Measurements from ENCODE around the gene HNRNPLL. TPM values are rescaled to one million over a fixed set of nuclear protein-coding genes. Genes with fewer than 3 reads are reported as not detected.

The HNRNPLL gene
- total and polyA plus RNA-seq, 4 donors = 7.7 to 18.3 (median 13.1) TPM

DNA sequence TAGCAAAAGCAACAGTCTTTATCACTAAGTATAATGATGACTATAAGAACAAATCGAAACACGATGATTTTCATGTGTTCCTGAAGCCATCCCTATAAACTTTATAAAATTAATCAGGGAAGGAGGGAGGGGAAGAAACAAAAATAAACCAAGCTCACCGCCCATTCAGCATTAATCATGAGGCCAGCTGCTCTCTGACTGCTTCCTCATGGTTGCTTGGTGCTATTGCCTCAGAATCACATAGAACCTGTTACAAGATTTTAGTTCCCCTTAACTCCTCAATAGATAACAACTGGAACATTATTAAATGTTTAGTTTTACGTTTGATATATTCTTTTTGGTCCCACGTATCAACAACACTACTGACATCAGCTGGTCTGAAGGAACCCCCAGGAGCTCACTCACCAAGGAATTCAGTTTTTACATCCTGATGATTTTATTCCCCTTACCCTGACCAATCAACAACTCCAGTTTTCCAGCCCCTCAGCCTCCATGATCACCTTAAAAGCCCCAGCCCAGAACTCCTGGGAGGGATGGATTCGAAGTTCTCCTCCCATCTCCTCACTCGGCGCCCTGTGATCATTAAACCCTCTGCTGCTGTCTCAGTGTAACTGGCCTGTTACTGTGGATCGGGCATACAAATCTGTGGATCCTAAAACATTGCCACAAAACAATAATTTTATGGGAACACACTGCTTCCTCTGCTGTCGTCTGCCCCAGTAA, 10.6 kb upstream of the HNRNPLL start:
- Histone ChIP-seq H3K4me1 (ENCODE audit: control insufficient read depth in 4 of 4, insufficient read depth in 4 of 4, low read length in 3 of 4) (no peaks in the 10 kb centered on the region), H3K9ac (ENCODE audit: low read depth in 1 of 2, low read length in 2 of 2) (no peak overlapping the region), H3K27me3 (ENCODE audit: control insufficient read depth in 4 of 4, insufficient read depth in 4 of 4, low read length in 3 of 4) (no peaks in the 10 kb centered on the region), H3K36me3 (ENCODE audit: control insufficient read depth in 4 of 4, insufficient read depth in 3 of 4, low read depth in 1 of 4, low read length in 3 of 4) (no peaks in the 10 kb centered on the region), H3K27ac (ENCODE audit: low read depth in 1 of 2, low read length in 2 of 2) (no peak overlapping the region), H3K9me3 (ENCODE audit: control insufficient read depth in 4 of 4, low read length in 3 of 4) (no peaks in the 10 kb centered on the region), H3K4me3 (ENCODE audit: low read depth in 1 of 3, low read length in 3 of 3) (no peak overlapping the region)
- DNase-seq (ENCODE audit: low spot score) = no peak
- TF ChIP-seq, protein P1, sequence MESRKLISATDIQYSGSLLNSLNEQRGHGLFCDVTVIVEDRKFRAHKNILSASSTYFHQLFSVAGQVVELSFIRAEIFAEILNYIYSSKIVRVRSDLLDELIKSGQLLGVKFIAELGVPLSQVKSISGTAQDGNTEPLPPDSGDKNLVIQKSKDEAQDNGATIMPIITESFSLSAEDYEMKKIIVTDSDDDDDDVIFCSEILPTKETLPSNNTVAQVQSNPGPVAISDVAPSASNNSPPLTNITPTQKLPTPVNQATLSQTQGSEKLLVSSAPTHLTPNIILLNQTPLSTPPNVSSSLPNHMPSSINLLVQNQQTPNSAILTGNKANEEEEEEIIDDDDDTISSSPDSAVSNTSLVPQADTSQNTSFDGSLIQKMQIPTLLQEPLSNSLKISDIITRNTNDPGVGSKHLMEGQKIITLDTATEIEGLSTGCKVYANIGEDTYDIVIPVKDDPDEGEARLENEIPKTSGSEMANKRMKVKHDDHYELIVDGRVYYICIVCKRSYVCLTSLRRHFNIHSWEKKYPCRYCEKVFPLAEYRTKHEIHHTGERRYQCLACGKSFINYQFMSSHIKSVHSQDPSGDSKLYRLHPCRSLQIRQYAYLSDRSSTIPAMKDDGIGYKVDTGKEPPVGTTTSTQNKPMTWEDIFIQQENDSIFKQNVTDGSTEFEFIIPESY (IDR thresholded peaks at IDR 0.05) = no peak
- TF ChIP-seq SP1 (IDR thresholded peaks at IDR 0.05) (no peak), YY1 (IDR thresholded peaks at IDR 0.05) (no peak), RXRA (IDR thresholded peaks at IDR 0.05) (no peak), JUND (IDR thresholded peaks at IDR 0.05) (no peak), FOXA2 (IDR thresholded peaks at IDR 0.05) (no peak), GABPA (IDR thresholded peaks at IDR 0.05 in 1 of 2, conservative IDR thresholded peaks at IDR 0.05 in 1 of 2) (no peak), RAD21 (IDR thresholded peaks at IDR 0.05) (no peak), FOXA1 (IDR thresholded peaks at IDR 0.05) (no peak), TAF1 (conservative IDR thresholded peaks at IDR 0.05) (no peak)
- 84% methylated on average over 10 of the region's 10 CpGs for WGBS

DNA sequence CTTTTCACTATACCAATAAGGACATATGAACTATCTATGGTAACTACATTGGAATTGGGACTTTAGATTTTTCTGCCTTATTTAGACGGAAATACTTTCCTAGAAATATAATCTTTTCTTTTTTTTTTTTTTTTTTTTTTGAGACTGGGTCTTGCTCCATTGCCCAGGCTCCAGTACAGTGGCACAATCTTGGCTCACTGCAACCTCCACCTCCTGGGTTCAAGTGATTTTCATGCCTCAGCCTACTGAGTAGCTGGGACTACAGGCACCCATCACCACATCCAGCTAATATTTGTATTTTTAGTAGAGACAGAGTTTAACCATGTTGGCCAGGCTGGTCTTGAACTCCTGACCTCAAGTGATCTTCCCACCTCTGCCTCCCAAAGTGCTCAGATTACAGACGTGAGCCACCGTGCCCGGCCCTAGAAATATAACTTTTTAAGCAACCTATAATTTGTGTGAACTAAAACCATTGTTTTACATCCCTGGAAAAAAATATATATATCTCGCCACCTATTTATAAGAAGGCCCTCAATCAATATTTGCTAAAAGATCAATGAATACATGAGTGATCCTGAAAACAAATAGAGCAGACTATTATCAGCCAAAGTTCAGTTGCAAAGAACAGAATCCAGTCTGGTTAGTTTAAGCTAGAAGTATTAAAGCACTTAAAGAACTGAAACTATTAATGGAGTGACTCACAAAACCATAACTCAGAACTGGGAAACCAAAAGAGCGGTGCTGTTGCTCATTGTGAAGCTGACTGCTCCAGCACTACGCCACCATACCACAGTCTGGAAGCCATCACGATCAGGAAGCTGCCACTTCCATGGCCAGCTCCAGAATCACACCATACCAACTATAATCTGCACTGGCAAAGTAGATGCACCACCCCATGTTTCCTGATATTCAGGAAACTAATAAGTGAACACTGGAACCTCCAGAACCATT, 8.4 kb upstream of the HNRNPLL start:
- WGBS = 62% methylated on average over 8 of the region's 8 CpGs
- Histone ChIP-seq H3K9me3 (ENCODE audit: control insufficient read depth in 4 of 4, low read length in 3 of 4) (no peaks in the 10 kb centered on the region), H3K4me3 (ENCODE audit: low read depth in 1 of 3, low read length in 3 of 3) (no peak overlapping the region), H3K27ac (ENCODE audit: low read depth in 1 of 2, low read length in 2 of 2) (no peak overlapping the region), H3K9ac (ENCODE audit: low read depth in 1 of 2, low read length in 2 of 2) (no peak overlapping the region), H3K36me3 (ENCODE audit: control insufficient read depth in 4 of 4, insufficient read depth in 3 of 4, low read depth in 1 of 4, low read length in 3 of 4) (no peaks in the 10 kb centered on the region), H3K27me3 (ENCODE audit: control insufficient read depth in 4 of 4, insufficient read depth in 4 of 4, low read length in 3 of 4) (no peaks in the 10 kb centered on the region), H3K4me1 (ENCODE audit: control insufficient read depth in 4 of 4, insufficient read depth in 4 of 4, low read length in 3 of 4) (no peaks in the 10 kb centered on the region)
- no peak for DNase-seq (ENCODE audit: low spot score)
- no peak for TF ChIP-seq JUND (IDR thresholded peaks at IDR 0.05)
- TF ChIP-seq, protein P2, sequence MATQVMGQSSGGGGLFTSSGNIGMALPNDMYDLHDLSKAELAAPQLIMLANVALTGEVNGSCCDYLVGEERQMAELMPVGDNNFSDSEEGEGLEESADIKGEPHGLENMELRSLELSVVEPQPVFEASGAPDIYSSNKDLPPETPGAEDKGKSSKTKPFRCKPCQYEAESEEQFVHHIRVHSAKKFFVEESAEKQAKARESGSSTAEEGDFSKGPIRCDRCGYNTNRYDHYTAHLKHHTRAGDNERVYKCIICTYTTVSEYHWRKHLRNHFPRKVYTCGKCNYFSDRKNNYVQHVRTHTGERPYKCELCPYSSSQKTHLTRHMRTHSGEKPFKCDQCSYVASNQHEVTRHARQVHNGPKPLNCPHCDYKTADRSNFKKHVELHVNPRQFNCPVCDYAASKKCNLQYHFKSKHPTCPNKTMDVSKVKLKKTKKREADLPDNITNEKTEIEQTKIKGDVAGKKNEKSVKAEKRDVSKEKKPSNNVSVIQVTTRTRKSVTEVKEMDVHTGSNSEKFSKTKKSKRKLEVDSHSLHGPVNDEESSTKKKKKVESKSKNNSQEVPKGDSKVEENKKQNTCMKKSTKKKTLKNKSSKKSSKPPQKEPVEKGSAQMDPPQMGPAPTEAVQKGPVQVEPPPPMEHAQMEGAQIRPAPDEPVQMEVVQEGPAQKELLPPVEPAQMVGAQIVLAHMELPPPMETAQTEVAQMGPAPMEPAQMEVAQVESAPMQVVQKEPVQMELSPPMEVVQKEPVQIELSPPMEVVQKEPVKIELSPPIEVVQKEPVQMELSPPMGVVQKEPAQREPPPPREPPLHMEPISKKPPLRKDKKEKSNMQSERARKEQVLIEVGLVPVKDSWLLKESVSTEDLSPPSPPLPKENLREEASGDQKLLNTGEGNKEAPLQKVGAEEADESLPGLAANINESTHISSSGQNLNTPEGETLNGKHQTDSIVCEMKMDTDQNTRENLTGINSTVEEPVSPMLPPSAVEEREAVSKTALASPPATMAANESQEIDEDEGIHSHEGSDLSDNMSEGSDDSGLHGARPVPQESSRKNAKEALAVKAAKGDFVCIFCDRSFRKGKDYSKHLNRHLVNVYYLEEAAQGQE (IDR thresholded peaks at IDR 0.05) = no peak
- TF ChIP-seq TAF1 (conservative IDR thresholded peaks at IDR 0.05) = no peak
- no peak for TF ChIP-seq FOXA2 (IDR thresholded peaks at IDR 0.05)
- TF ChIP-seq, protein P1 (IDR thresholded peaks at IDR 0.05) = no peak
- TF ChIP-seq GABPA (IDR thresholded peaks at IDR 0.05 in 1 of 2, conservative IDR thresholded peaks at IDR 0.05 in 1 of 2) = no peak
- TF ChIP-seq RAD21 (IDR thresholded peaks at IDR 0.05) = no peak
- peak; percentile 31 to 56 for TF ChIP-seq HNF4A (conservative IDR thresholded peaks at IDR 0.05)
- no peak for TF ChIP-seq YY1 (IDR thresholded peaks at IDR 0.05)
- peak in 1 of 2 donors; percentile 44 for TF ChIP-seq RXRA (IDR thresholded peaks at IDR 0.05)
- no peak for TF ChIP-seq NR2F2 (IDR thresholded peaks at IDR 0.05)
- TF ChIP-seq, protein P3, sequence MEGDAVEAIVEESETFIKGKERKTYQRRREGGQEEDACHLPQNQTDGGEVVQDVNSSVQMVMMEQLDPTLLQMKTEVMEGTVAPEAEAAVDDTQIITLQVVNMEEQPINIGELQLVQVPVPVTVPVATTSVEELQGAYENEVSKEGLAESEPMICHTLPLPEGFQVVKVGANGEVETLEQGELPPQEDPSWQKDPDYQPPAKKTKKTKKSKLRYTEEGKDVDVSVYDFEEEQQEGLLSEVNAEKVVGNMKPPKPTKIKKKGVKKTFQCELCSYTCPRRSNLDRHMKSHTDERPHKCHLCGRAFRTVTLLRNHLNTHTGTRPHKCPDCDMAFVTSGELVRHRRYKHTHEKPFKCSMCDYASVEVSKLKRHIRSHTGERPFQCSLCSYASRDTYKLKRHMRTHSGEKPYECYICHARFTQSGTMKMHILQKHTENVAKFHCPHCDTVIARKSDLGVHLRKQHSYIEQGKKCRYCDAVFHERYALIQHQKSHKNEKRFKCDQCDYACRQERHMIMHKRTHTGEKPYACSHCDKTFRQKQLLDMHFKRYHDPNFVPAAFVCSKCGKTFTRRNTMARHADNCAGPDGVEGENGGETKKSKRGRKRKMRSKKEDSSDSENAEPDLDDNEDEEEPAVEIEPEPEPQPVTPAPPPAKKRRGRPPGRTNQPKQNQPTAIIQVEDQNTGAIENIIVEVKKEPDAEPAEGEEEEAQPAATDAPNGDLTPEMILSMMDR (IDR thresholded peaks at IDR 0.05; ENCODE audit: low read depth, low read length, missing input control) = no peak
- TF ChIP-seq SP1 (IDR thresholded peaks at IDR 0.05) = peak; percentile 52
- TF ChIP-seq, protein P4, sequence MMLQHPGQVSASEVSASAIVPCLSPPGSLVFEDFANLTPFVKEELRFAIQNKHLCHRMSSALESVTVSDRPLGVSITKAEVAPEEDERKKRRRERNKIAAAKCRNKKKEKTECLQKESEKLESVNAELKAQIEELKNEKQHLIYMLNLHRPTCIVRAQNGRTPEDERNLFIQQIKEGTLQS (IDR thresholded peaks at IDR 0.05) = no peak
- TF ChIP-seq, protein P5, sequence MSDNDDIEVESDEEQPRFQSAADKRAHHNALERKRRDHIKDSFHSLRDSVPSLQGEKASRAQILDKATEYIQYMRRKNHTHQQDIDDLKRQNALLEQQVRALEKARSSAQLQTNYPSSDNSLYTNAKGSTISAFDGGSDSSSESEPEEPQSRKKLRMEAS (IDR thresholded peaks at IDR 0.05) = no peak
- TF ChIP-seq HNF4G (IDR thresholded peaks at IDR 0.05) = no peak
- no peak for TF ChIP-seq EGR1 (IDR thresholded peaks at IDR 0.05; ENCODE audit: low read depth in 2 of 2)
- no peak for TF ChIP-seq FOXA1 (IDR thresholded peaks at IDR 0.05)

Measured in liver (tissue), 9 donors.